GM12878 (cell line): ENCODE results near the gene ETV4. TPM values are rescaled to one million over a fixed set of nuclear protein-coding genes. Genes with fewer than 3 reads are reported as not detected.

Experiments
- ATAC-seq: fragments of 200-7000 bp; cut with Tn5 transposase; 3 replicates; pipeline ENCODE4 v1.9.1; 2020; ENCODE audit warnings: mild to moderate bottlenecking, moderate library complexity
- BruUV-seq: library from RNA; stranded (reverse); fragments of 400-500 nt; replicated peaks from 2 replicates; lab custom pipeline; 2021; lab: Mats Ljungman, UMichigan
- CTCF ChIA-PET: fragments of 300-600 bp; sonication (Branson Sonifier 250); formaldehyde crosslinking; extraction: SDS; loops from one replicate; lab custom pipeline; 2021; ENCODE audit warnings: inconsistent platforms; lab: Yijun Ruan, JAX
- POLR2A ChIA-PET: fragments of 350-600 bp; formaldehyde crosslinking; extraction: SDS; loops from one replicate; lab custom pipeline; 2021; ENCODE audit warnings: inconsistent platforms; lab: Charles Lee
- RAD21 ChIA-PET: fragments of 300-600 bp; sonication (Branson Sonifier 250); formaldehyde crosslinking; loops from one replicate; lab custom pipeline; 2023; ENCODE audit warnings: antibody characterized with exemption; ENCODE audit not compliant: unreplicated experiment; lab: Charles Lee
- SMC1A ChIA-PET: fragments of 300-600 bp; sonication (Branson Sonifier 250); formaldehyde crosslinking; loops from one replicate; lab custom pipeline; 2023; ENCODE audit not compliant: unreplicated experiment, uncharacterized antibody; lab: Charles Lee
- DNase-seq: peaks from one replicate; pipeline ENCODE4 v3.0.0-alpha.2; 2011; ENCODE audit warnings: low read depth, low spot score
- FAIRE-seq: peaks from 3 replicates; lab custom pipeline; 2011; peaks lifted over from hg19 to GRCh38; lab: Jason Lieb, UNC
- H2AFZ ChIP-seq: 2 replicates; pipeline ENCODE4 v1.6.0; 2011; ENCODE audit warnings: low read depth, low read length, control low read depth; ENCODE audit not compliant: control insufficient read depth
- H3K27ac ChIP-seq: 2 replicates; pipeline ENCODE4 v1.5.1; 2011; ENCODE audit warnings: control low read depth; ENCODE audit not compliant: control insufficient read depth, insufficient read depth
- H3K27me3 ChIP-seq, 2 experiments: replicated peaks in 1 of 2; 2 replicates each; pipeline versions ENCODE4 v1.6.0 to v1.6.1; 2011; ENCODE audit warnings: low read length in 1 of 2; ENCODE audit not compliant: control insufficient read depth in 2 of 2, insufficient read depth in 2 of 2
- H3K36me3 ChIP-seq, 2 experiments: 2 replicates each; pipeline ENCODE4 v1.5.1; 2011; ENCODE audit warnings: low read length in 1 of 2; ENCODE audit not compliant: control insufficient read depth in 2 of 2, insufficient read depth in 2 of 2
- H3K4me1 ChIP-seq: 2 replicates; pipeline ENCODE4 v1.6.1; 2011; ENCODE audit warnings: mild to moderate bottlenecking, low read length, moderate library complexity, mixed read lengths; ENCODE audit not compliant: control insufficient read depth, insufficient read depth
- H3K4me2 ChIP-seq: 2 replicates; pipeline ENCODE4 v1.6.0; 2011; ENCODE audit warnings: control low read depth; ENCODE audit not compliant: control insufficient read depth, insufficient read depth
- H3K4me3 ChIP-seq: fragments of 200-600 bp; sonication (generic); 2 replicates; pipeline ENCODE4 v1.5.1; 2016
- H3K79me2 ChIP-seq: 2 replicates; pipeline ENCODE4 v1.6.0; 2011; ENCODE audit warnings: low read length; ENCODE audit not compliant: control insufficient read depth, insufficient read depth
- H3K9ac ChIP-seq: 2 replicates; pipeline ENCODE4 v1.8.0; 2011; ENCODE audit warnings: low read length, control low read depth, mixed read lengths; ENCODE audit not compliant: control insufficient read depth, insufficient read depth
- H3K9me3 ChIP-seq: replicated peaks from 3 replicates; pipeline ENCODE4 v1.5.1; 2011; ENCODE audit warnings: mild to moderate bottlenecking, low read length; ENCODE audit not compliant: control insufficient read depth, insufficient read depth
- H4K20me1 ChIP-seq: 2 replicates; pipeline ENCODE4 v1.6.0; 2011; ENCODE audit not compliant: control insufficient read depth, insufficient read depth
- CBFB ChIP-seq: IDR thresholded peaks from 2 replicates; pipeline ENCODE4 v1.6.1; 2016; ENCODE audit warnings: antibody characterized with exemption, low read depth
- E2F8 ChIP-seq: fragments of 450-650 bp; IDR thresholded peaks from 2 replicates; pipeline ENCODE4 v1.6.1; 2018; ENCODE audit warnings: mild to moderate bottlenecking, low read depth, moderate library complexity; ENCODE audit not compliant: partially characterized antibody
- MYC ChIP-seq: IDR thresholded peaks from 2 replicates; pipeline ENCODE4 v1.6.1; 2011; ENCODE audit warnings: mild to moderate bottlenecking, low read length, moderate library complexity, inconsistent platforms; ENCODE audit not compliant: insufficient read depth, insufficient replicate concordance, insufficient read length, severe bottlenecking
- NFIC ChIP-seq: IDR thresholded peaks from 2 replicates; pipeline ENCODE4 v1.6.1; 2012; ENCODE audit warnings: low read depth, mild to moderate bottlenecking, inconsistent platforms, low read length, moderate library complexity
- NFYB ChIP-seq: IDR thresholded peaks from 2 replicates; pipeline ENCODE4 v1.6.1; 2011; ENCODE audit warnings: low read depth, mild to moderate bottlenecking, low read length, improper control_type of control experiment, moderate library complexity; ENCODE audit not compliant: insufficient read depth
- RB1 ChIP-seq: fragments of 450-650 bp; formaldehyde crosslinking; IDR thresholded peaks from 2 replicates; pipeline ENCODE4 v1.6.1; 2017; ENCODE audit warnings: mild to moderate bottlenecking, borderline replicate concordance
- RCOR1 ChIP-seq: conservative IDR thresholded peaks from 2 replicates; pipeline ENCODE4 v1.6.1; 2012; ENCODE audit warnings: low read depth, low read length, improper control_type of control experiment
- RELB ChIP-seq: fragments of 450-650 bp; IDR thresholded peaks from 2 replicates; pipeline ENCODE4 v1.6.1; 2017; ENCODE audit warnings: low read depth, mild to moderate bottlenecking, moderate library complexity
- SP1 ChIP-seq: IDR thresholded peaks from one replicate; pipeline ENCODE4 v1.6.1; 2011; ENCODE audit warnings: low read depth, low read length
- SUPT20H ChIP-seq: IDR thresholded peaks from 2 replicates; pipeline ENCODE4 v1.6.1; 2011; ENCODE audit warnings: low read depth, mild to moderate bottlenecking, low read length, moderate library complexity, borderline replicate concordance; ENCODE audit not compliant: control insufficient read depth
- TCF7 ChIP-seq: IDR thresholded peaks from 2 replicates; pipeline ENCODE4 v1.6.1; 2014; ENCODE audit warnings: antibody characterized with exemption, borderline replicate concordance
- YBX1 ChIP-seq: fragments of 450-650 bp; IDR thresholded peaks from 2 replicates; pipeline ENCODE4 v1.6.1; 2016; ENCODE audit warnings: antibody characterized with exemption
- ZNF274 ChIP-seq: IDR thresholded peaks from one replicate; pipeline ENCODE4 v1.8.0; 2011; ENCODE audit not compliant: insufficient read length, insufficient read depth
- WGBS: methylation state at CpG from one replicate; pipeline ENCODE4 v1.1.6; 2016; ENCODE audit warnings: low lambda C conversion rate; ENCODE audit not compliant: insufficient replicate concordance, insufficient coverage; ENCODE audit errors: missing lambda C conversion rate; 5-methylcytosine and 5-hydroxymethylcytosine counted together
- in situ Hi-C: fragments of 300-500 bp; cut with MboI; formaldehyde crosslinking; loops from 9 replicates; pipeline ENCODE4 v1.14.3; 2018; ENCODE audit warnings: mixed read lengths
- intact Hi-C: fragments of 100-400 bp; cut with micrococcal nuclease; formaldehyde crosslinking; loops from one replicate; pipeline ENCODE4 v1.14.2; 2022; ENCODE audit not compliant: unreplicated experiment
- polyA plus RNA-seq, 11 experiments: library from polyadenylated mRNA; depleted of rRNA in 4 of 11; unstranded in 6 of 11; stranded (reverse) in 5 of 11; fragments of >200 nt; fragmentation: Nextera tagmentation in 4 of 11; fragmentation: Illumina TruSeq in 1 of 11; extraction: Ambion mirVana in 4 of 11; extraction: Trizol in 1 of 11; gene quantifications; 1 replicate in 1 of 11; 2 replicates in 10 of 11; pipeline versions ENCODE4 v1.2.1 to v1.2.3, GENCODE V29; 2011 to 2016; ENCODE audit warnings: inconsistent platforms in 2 of 11, missing spikeins in 2 of 11, low read depth in 1 of 11
- total RNA-seq, 4 experiments: library from RNA; depleted of rRNA in 3 of 4; stranded (reverse); fragments of >200 nt in 3 of 4; fragmentation: Illumina TruSeq in 1 of 4; extraction: Trizol in 1 of 4; gene quantifications; 2 replicates each; pipeline versions ENCODE4 v1.2.1 to v1.2.3, GENCODE V29; 2013 to 2021
- TF ChIP-seq, protein P1 (sequence below): fragments of 450-650 bp; IDR thresholded peaks from 2 replicates; pipeline ENCODE4 v1.6.1; 2017; ENCODE audit warnings: mild to moderate bottlenecking, moderate library complexity

Gene ETV4
- total and polyA plus RNA-seq, 10 of the 15 experiments (the other 5 are each of a cell fraction or from before 2014, with no cell fraction given), result 0.19 to 14.5 (median 1.8) TPM

- Histone ChIP-seq H3K27ac (no peak overlapping the region), H3K9ac (no peak overlapping the region), H3K79me2 (no peaks in the 10 kb centered on the region), H3K36me3 (peaks cover 0 to 7% of the 10 kb centered on the region in 2 experiments; a peak in 3 of 4 replicates), H3K4me1 (no peaks in the 10 kb centered on the region), H2AFZ (no peak overlapping the region), H3K27me3 (no peaks in the 10 kb centered on the region), H3K4me3 (no peak overlapping the region), H3K9me3 (no peaks in the 10 kb centered on the region), H4K20me1 (no peaks in the 10 kb centered on the region), H3K4me2 (no peak overlapping the region)
- in situ Hi-C loops, result no loop called here
- ChIA-PET POLR2A (no interaction called here), CTCF (interaction anchor here (1.0 to 1.3 kb wide), 2 partner anchors 11 kb away, joined by 3 read pairs; no protein-coding TSS in a partner anchor), RAD21 (no interaction called here), SMC1A (interaction anchor here (2.2 kb wide), 1 partner anchor 13 kb away, joined by 7 read pairs; no protein-coding TSS in a partner anchor)
- FAIRE-seq, result no peak
- no TSS peak for BruUV-seq
- 28% methylated on average over 3 of the region's 3 CpGs for WGBS
- no peak for ATAC-seq
- intact Hi-C loops, result no loop called here
- DNase-seq, result no peak
- TF ChIP-seq YBX1, result no peak
- TF ChIP-seq NFYB, result no peak
- TF ChIP-seq TCF7, result no peak
- no peak for TF ChIP-seq SUPT20H
- TF ChIP-seq, protein P1, sequence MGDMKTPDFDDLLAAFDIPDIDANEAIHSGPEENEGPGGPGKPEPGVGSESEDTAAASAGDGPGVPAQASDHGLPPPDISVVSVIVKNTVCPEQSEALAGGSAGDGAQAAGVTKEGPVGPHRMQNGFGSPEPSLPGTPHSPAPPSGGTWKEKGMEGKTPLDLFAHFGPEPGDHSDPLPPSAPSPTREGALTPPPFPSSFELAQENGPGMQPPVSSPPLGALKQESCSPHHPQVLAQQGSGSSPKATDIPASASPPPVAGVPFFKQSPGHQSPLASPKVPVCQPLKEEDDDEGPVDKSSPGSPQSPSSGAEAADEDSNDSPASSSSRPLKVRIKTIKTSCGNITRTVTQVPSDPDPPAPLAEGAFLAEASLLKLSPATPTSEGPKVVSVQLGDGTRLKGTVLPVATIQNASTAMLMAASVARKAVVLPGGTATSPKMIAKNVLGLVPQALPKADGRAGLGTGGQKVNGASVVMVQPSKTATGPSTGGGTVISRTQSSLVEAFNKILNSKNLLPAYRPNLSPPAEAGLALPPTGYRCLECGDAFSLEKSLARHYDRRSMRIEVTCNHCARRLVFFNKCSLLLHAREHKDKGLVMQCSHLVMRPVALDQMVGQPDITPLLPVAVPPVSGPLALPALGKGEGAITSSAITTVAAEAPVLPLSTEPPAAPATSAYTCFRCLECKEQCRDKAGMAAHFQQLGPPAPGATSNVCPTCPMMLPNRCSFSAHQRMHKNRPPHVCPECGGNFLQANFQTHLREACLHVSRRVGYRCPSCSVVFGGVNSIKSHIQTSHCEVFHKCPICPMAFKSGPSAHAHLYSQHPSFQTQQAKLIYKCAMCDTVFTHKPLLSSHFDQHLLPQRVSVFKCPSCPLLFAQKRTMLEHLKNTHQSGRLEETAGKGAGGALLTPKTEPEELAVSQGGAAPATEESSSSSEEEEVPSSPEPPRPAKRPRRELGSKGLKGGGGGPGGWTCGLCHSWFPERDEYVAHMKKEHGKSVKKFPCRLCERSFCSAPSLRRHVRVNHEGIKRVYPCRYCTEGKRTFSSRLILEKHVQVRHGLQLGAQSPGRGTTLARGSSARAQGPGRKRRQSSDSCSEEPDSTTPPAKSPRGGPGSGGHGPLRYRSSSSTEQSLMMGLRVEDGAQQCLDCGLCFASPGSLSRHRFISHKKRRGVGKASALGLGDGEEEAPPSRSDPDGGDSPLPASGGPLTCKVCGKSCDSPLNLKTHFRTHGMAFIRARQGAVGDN, result no peak
- TF ChIP-seq CBFB, result no peak
- no peak for TF ChIP-seq RCOR1
- no peak for TF ChIP-seq E2F8
- no peak for TF ChIP-seq ZNF274
- TF ChIP-seq NFIC, result no peak
- no peak for TF ChIP-seq SP1
- no peak for TF ChIP-seq RB1
- no peak for TF ChIP-seq RELB
- TF ChIP-seq MYC, result no peak
Measured at GRCh38 chr17:43531082-43531378, 15.1 kb downstream of the ETV4 start.
